IPS-18a (cell line): ENCODE measurements around the gene IQCB1.
"Not testable (repeated sequence)": the region's sequence is repeated elsewhere in the genome, so short reads cannot be mapped to it uniquely, and the experiment has no call there.

Experiments used
- H3K27ac ChIP-seq: one replicate; pipeline ENCODE4 v1.5.1; 2013; ENCODE audit warnings: low read length
- H3K27me3 ChIP-seq: one replicate; pipeline ENCODE4 v1.6.1; 2013; ENCODE audit warnings: mild to moderate bottlenecking, low read length; ENCODE audit not compliant: control insufficient read depth, insufficient read depth
- H3K36me3 ChIP-seq: one replicate; pipeline ENCODE4 v1.6.1; 2013; ENCODE audit warnings: low read depth, low read length; ENCODE audit not compliant: control insufficient read depth
- H3K4me1 ChIP-seq: one replicate; pipeline ENCODE4 v1.6.1; 2013; ENCODE audit warnings: low read depth, low read length; ENCODE audit not compliant: control insufficient read depth
- H3K4me3 ChIP-seq: one replicate; pipeline ENCODE4 v1.5.1; 2013; ENCODE audit warnings: low read length
- H3K9ac ChIP-seq: one replicate; pipeline ENCODE4 v1.6.1; 2013; ENCODE audit warnings: mild to moderate bottlenecking, low read length, moderate library complexity
- H3K9me3 ChIP-seq: one replicate; pipeline ENCODE4 v1.6.1; 2013; ENCODE audit warnings: low read depth, low read length; ENCODE audit not compliant: control insufficient read depth

Gene IQCB1

DNA sequence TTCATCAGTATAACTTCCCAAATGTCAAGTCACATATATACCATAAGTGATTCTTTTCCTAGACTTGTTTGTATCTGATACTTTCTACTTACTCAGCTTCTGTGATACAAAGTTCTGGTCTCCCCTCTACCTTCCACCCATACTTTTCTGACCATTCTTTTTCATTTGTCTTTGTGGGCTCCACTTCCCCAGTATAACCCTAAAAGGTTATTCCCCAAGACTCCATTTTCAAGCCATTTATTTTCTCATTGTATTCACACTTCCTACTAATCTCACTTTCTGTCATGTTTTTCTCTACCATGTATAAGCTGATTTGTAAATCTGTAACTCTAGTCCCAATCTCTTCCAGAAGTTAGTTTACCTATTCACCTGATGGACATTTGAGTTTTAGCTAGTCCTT is 34.0 kb downstream of the IQCB1 start:
- no peaks in the 10 kb centered on the region for H3K9me3 ChIP-seq
- no peaks in the 10 kb centered on the region for H3K27me3 ChIP-seq
- H3K27ac ChIP-seq: no peak overlapping the region
- H3K4me3 ChIP-seq: no peak overlapping the region
- peaks cover 28% of the 10 kb centered on the region for H3K36me3 ChIP-seq
- H3K9ac ChIP-seq: no peak overlapping the region
- H3K4me1 ChIP-seq: no peaks in the 10 kb centered on the region

DNA sequence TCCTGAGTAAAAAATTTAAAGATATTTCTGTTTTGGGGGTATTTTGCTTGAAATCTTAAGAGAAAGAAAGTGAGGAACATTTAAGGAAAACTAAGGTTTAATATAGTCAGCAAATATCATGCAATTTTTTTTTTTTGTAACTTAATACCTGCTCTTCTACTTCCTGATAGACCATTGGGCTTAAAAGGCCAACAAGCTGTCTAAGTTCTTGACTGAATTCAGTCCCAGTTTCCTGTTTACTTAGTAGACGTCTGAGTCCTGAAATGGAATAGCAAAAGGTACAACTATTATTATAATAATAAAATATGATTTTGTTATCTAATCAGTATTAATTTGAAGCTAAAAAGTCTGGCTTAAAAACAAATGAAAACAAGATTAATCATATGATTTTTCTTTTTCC is 37.9 kb downstream of the IQCB1 start:
- no peak overlapping the region for H3K4me3 ChIP-seq
- no peaks in the 10 kb centered on the region for H3K27me3 ChIP-seq
- peaks cover 18% of the 10 kb centered on the region for H3K36me3 ChIP-seq
- no peaks in the 10 kb centered on the region for H3K4me1 ChIP-seq
- H3K27ac ChIP-seq: no peak overlapping the region
- no peak overlapping the region for H3K9ac ChIP-seq
- H3K9me3 ChIP-seq: no peaks in the 10 kb centered on the region

DNA sequence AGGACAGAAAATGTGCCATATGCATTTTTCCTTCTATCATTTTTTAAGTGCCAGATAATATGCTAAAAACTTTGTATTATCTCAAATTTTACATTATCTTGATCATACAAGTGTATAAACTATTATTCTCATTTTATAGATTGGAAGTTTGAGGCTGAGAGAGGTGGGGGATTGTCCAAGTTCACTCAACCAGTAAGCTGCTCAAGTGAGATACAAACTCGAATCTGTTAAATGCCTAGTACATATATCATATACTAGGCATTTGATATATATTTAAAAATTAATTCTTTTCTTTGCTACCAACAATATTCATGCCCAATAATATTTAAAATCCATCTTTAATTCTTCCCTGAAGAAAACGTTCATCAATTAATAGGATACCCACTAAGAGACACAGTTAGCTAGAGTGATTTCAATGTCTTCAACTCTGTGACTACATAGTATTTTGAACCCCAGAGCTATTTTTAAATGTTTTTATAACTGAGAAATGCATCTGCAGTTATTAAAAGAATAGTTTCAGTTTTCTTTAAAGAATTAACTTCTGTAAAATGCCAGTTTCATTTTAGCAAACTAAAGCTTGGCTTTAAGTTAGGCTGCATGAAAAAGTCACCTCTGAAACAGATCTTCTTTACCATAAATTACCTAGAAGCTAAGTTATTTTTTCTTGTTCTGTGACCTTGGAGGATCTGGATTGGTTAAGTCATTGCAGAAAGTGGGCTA is 40.4 kb downstream of the IQCB1 start:
- peaks cover 22% of the 10 kb centered on the region for H3K36me3 ChIP-seq
- H3K27ac ChIP-seq: no peak overlapping the region
- no peak overlapping the region for H3K4me3 ChIP-seq
- H3K9ac ChIP-seq: no peak overlapping the region
- H3K9me3 ChIP-seq: no peaks in the 10 kb centered on the region
- H3K4me1 ChIP-seq: no peaks in the 10 kb centered on the region
- no peaks in the 10 kb centered on the region for H3K27me3 ChIP-seq

DNA sequence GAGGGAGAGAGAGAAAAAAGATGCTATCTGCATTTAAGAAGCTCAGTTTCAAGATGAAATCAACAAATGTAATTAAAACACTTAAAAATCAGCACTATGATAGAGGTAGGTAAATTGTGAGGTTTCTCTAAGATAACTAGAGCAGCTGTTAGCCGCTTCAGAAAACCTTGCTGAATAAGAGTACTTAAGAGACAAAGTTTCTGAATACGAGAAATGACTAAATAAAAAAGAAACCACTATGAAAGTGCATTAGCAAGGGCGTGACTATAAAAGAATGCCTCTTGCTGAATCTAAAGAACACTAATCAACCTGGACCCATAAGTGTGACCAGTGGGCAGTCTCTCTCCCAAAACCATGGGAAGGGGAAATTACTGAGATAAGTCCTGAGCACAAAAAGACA is 41.8 kb downstream of the IQCB1 start:
- Histone ChIP-seq H3K36me3 (peaks cover 32% of the 10 kb centered on the region), H3K9ac (no peak overlapping the region), H3K27ac (no peak overlapping the region), H3K9me3 (no peaks in the 10 kb centered on the region), H3K4me3 (no peak overlapping the region), H3K4me1 (no peaks in the 10 kb centered on the region), H3K27me3 (no peaks in the 10 kb centered on the region)

DNA sequence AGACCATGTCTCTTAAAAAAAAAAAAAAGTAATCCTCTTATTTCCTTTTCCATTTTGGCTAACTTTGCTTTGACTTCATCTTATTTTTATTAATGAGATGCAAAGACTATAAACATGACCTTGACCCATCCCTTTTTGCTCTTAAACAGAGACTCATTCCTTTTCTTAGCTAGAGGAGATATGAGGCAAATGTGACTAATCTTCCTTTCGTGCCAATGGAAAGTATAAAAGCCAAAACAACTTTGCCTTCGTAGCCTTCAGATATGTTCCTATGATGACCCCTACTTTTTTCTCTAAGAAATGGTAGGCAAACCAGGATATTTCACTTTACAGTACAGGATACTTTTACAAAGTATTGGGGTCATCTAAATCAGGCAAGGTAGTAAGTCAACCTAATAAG is 48.4 kb downstream of the IQCB1 start:
- Histone ChIP-seq H3K9ac (no peak overlapping the region), H3K36me3 (peaks cover 48% of the 10 kb centered on the region), H3K9me3 (no peaks in the 10 kb centered on the region), H3K4me3 (no peak overlapping the region), H3K27me3 (no peaks in the 10 kb centered on the region), H3K27ac (no peak overlapping the region), H3K4me1 (no peaks in the 10 kb centered on the region)

DNA sequence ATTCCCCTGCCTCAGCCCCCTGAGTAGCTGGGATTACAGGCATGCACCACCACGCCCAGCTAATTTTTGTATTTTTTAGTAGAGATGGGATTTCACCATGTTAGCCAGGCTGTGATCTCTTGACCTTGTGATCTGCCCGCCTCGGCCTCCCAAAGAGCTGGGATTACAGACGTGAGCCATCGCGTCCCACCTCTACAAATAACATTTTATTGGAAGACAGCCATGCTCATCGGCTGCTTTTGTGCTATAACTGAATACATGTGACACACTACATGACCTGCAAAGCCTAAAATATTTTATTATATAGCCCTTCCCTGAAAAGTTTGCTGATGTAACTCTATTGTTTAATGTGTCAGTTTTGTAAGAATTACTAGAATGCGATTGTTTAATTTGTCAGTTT is 52.1 kb downstream of the IQCB1 start:
- not testable (repeated sequence) for H3K9ac ChIP-seq, H3K27ac ChIP-seq, H3K27me3 ChIP-seq, H3K9me3 ChIP-seq, H3K4me1 ChIP-seq, H3K4me3 ChIP-seq
- peaks cover 50% of the 10 kb centered on the region for H3K36me3 ChIP-seq

DNA sequence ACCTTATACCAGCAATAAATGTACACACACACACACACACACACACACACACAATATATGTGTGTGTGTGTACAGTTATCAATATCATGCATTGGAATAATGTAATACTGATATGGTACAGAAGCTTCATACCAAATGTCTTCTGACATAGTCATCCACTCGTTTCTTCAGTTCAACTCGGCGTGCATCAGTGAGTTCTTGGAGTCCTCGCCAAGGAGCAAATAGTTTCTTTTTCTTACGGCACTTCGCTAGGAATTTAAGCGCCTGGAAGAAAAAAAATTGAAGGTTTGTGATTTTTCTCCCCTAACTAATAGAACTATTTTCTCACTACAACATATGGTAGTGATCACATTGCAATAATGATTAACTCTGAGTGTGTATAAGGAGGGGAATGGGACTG is 53.2 kb downstream of the IQCB1 start:
- peaks cover 53% of the 10 kb centered on the region for H3K36me3 ChIP-seq
- no peak overlapping the region for H3K4me3 ChIP-seq
- H3K9ac ChIP-seq: no peak overlapping the region
- no peaks in the 10 kb centered on the region for H3K27me3 ChIP-seq
- no peaks in the 10 kb centered on the region for H3K4me1 ChIP-seq
- no peak overlapping the region for H3K27ac ChIP-seq
- H3K9me3 ChIP-seq: no peaks in the 10 kb centered on the region

DNA sequence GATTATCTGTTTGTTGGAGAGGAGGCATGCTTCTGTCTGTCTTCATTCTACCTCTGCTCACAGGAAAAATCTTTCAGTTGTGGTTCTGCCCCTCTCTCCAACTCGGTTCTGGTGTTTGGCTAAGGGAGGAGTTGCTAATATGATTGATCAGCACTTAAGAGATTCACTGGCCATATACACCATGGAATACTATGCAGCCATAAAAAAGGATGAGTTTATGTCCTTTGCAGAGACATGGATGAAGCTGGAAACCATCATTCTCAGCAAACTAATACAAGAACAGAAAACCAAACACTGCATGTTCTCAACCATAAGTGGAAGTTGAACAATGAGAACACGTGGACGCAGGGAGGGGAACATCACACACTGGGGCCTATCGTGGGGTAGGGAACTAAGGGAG is 59.8 kb downstream of the IQCB1 start:
- not testable (repeated sequence) for H3K4me1 ChIP-seq, H3K27me3 ChIP-seq, H3K9me3 ChIP-seq, H3K9ac ChIP-seq, H3K27ac ChIP-seq, H3K4me3 ChIP-seq
- peaks cover 43% of the 10 kb centered on the region for H3K36me3 ChIP-seq

DNA sequence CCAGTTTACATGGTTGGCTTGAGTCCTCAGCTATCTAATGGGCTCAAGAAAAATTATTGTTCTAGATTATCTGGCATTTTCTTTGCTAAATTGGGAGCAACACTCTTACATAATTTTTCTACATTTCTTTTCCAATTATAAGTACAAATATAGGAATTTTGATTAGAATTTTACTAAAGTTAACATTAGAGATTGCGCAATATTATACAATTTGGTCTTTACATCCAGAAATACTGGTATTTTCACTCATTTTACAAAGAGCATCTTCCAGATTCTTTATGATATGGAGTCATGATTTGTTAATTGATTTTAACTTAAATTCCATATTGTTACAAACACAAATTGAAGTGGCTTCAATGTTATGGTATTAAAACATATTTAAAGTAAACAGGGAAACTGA is 65.6 kb downstream of the IQCB1 start:
- Histone ChIP-seq H3K9ac (no peak overlapping the region), H3K27ac (no peak overlapping the region), H3K4me1 (no peaks in the 10 kb centered on the region), H3K4me3 (no peak overlapping the region), H3K36me3 (peaks cover 24% of the 10 kb centered on the region), H3K27me3 (no peaks in the 10 kb centered on the region), H3K9me3 (no peaks in the 10 kb centered on the region)

DNA sequence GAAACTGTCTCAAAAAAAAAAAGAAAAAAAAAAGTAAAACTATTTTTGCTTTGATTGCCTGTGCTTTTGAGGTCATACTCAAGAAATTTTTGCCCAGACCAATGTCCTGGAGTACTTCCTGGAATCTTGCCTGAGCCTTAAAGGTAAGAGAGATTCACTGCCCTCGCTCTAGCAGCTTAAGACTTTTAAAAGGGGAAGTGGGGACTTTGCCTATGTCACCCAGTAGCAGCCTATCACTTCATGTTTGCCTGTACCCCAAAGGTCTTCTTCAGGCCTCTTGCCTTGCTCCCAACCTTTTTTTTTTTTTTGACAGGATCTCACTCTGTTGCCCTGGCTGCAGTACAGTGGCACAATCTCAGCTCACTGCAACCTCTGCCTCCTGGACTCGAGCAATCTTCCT is 66.4 kb downstream of the IQCB1 start:
- no peak overlapping the region for H3K9ac ChIP-seq
- peaks cover 23% of the 10 kb centered on the region for H3K36me3 ChIP-seq
- H3K9me3 ChIP-seq: no peaks in the 10 kb centered on the region
- H3K4me3 ChIP-seq: no peak overlapping the region
- H3K27ac ChIP-seq: no peak overlapping the region
- H3K4me1 ChIP-seq: no peaks in the 10 kb centered on the region
- H3K27me3 ChIP-seq: no peaks in the 10 kb centered on the region

DNA sequence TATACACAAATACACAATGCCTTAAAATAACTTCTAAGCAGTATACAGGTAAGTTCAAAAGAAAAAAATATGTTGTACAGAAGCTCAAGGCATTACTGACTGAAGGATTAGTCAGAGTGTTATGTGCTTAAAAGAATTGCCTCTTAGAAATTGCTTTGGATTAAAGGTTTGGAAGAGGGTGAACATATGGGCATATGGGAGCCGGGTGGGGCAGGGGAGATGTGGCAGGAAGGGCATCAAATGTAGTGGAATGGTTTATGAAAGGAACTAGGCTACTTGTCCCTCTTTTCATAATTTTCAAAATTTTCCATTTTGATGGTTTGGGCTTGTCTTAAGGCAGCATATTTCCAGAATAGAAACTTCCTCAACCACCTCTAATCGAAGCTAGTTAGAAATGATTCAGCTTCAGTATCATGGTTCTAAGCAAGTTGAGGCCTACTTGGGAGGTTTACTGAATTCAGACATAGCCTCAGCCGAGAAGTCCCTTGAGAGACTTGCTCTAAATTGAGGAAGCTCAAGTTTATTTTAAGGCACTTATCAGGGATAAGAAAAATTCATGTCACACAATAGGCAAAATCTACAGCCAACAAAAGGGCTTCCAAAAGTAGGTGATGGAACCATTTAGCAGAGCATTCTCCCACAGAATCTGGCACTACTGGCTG is 75.2 kb downstream of the IQCB1 start:
- Histone ChIP-seq H3K27me3 (no peaks in the 10 kb centered on the region), H3K4me3 (no peak overlapping the region), H3K36me3 (no peaks in the 10 kb centered on the region), H3K27ac (no peak overlapping the region), H3K4me1 (no peaks in the 10 kb centered on the region), H3K9me3 (no peaks in the 10 kb centered on the region), H3K9ac (no peak overlapping the region)
